Effector memory CD8-positive, alpha-beta T cell (primary cell): Measurements from ENCODE around the gene KIAA1191.
"Not testable (repeated sequence)": the region's sequence is repeated elsewhere in the genome, so short reads cannot be mapped to it uniquely, and the experiment has no call there.

Source experiments
- ATAC-seq: fragments of 150-1000 bp; cut with Tn5 transposase; replicated peaks from 2 replicates; pipeline ENCODE4 v1.10.0; 2021; ENCODE audit warnings: mild to moderate bottlenecking, moderate library complexity
- DNase-seq, 3 experiments: peaks; one replicate each; pipeline ENCODE4 v3.0.0; 2021
- H3K27ac Mint-ChIP-seq, 2 donors: one replicate each; pipeline ENCODE4 v1.8.0; 2022; ENCODE audit warnings: mild to moderate bottlenecking in 2 of 2, mixed read lengths in 2 of 2, moderate library complexity in 2 of 2
- H3K27me3 Mint-ChIP-seq, 2 donors: one replicate each; pipeline ENCODE4 v1.8.0; 2022; ENCODE audit warnings: mixed read lengths in 2 of 2
- H3K36me3 Mint-ChIP-seq: one replicate; pipeline ENCODE4 v1.8.0; 2022; ENCODE audit warnings: mild to moderate bottlenecking, moderate library complexity, mixed read lengths; ENCODE audit not compliant: insufficient read depth
- H3K4me1 Mint-ChIP-seq, 2 donors: one replicate each; pipeline ENCODE4 v1.8.0; 2022; ENCODE audit warnings: low read depth in 2 of 2, mixed read lengths in 2 of 2
- H3K4me3 Mint-ChIP-seq, 2 donors: one replicate each; pipeline ENCODE4 v1.8.0; 2022; ENCODE audit warnings: mild to moderate bottlenecking in 2 of 2, mixed read lengths in 2 of 2, moderate library complexity in 2 of 2
- H3K9me3 Mint-ChIP-seq, 2 donors: one replicate each; pipeline ENCODE4 v1.8.0; 2022; ENCODE audit warnings: mixed read lengths in 2 of 2
- total RNA-seq, 9 experiments: gene quantifications; one replicate each; lab custom pipeline; 2026; lab: John Stamatoyannopoulos, UW

Gene KIAA1191
- total RNA-seq: 55.8 to 89.8 (median 75.9) reads per million in 9 experiments

GRCh38 chr5:176361437-176362232, at the start of gene KIAA1191:
TSS of gene KIAA1191 (minus strand) at chr5:176361764. CDS start at chr5:176359508, 2,256 bp downstream.
- H3K4me3 Mint-ChIP-seq: peak within 1 kb of the TSS; percentile 93 to 94
- H3K36me3 Mint-ChIP-seq: peaks cover 46% of the 10 kb centered on the region
- no peaks in the 10 kb centered on the region for H3K27me3 Mint-ChIP-seq

GRCh38 chr5:176410486-176411180, 49.1 kb upstream of the KIAA1191 start:
- Mint-ChIP-seq H3K4me3 (no peak overlapping the region), H3K36me3 (peaks cover 58% of the 10 kb centered on the region), H3K27ac (peak overlapping the region in 1 of 2 donors; percentile 36), H3K27me3 (no peaks in the 10 kb centered on the region), H3K4me1 (peaks cover 33 to 37% of the 10 kb centered on the region in 2 donors), H3K9me3 (no peaks in the 10 kb centered on the region)
- no peak for ATAC-seq
- no peak for DNase-seq

More at GRCh38 chr5:176361437-176362232, at the start of gene KIAA1191:
- DNase-seq (peak; percentile 90 to 94 (median 92)), ATAC-seq (peak; percentile 88)
- H3K9me3 Mint-ChIP-seq: no peaks in the 10 kb centered on the region
- peaks cover 22% of the 10 kb centered on the region in 2 donors for H3K4me1 Mint-ChIP-seq
- peak within 1 kb of the TSS; percentile 85 to 94 for H3K27ac Mint-ChIP-seq

- Mint-ChIP-seq H3K27ac (no peak overlapping the region), H3K4me3 (no peak overlapping the region), H3K36me3 (peaks cover 52% of the 10 kb centered on the region), H3K4me1 (peaks cover 24 to 29% of the 10 kb centered on the region in 2 donors), H3K9me3 (no peaks in the 10 kb centered on the region), H3K27me3 (no peaks in the 10 kb centered on the region)
- DNase-seq (no peak), ATAC-seq (no peak)
Measured at GRCh38 chr5:176409765-176410164, 48.2 kb upstream of the KIAA1191 start.

GRCh38 chr5:176408590-176408989, 47.0 kb upstream of the KIAA1191 start:
- Mint-ChIP-seq H3K4me3 (no peak overlapping the region), H3K27me3 (no peaks in the 10 kb centered on the region), H3K27ac (no peak overlapping the region), H3K4me1 (peaks cover 13 to 19% of the 10 kb centered on the region in 2 donors), H3K9me3 (no peaks in the 10 kb centered on the region), H3K36me3 (peaks cover 52% of the 10 kb centered on the region)
- no peak for DNase-seq
- no peak for ATAC-seq

- ATAC-seq, DNase-seq, H3K27me3 Mint-ChIP-seq, H3K4me3 Mint-ChIP-seq, H3K9me3 Mint-ChIP-seq, H3K27ac Mint-ChIP-seq: not testable (repeated sequence)
- peaks cover 12 to 19% of the 10 kb centered on the region in 2 donors for H3K4me1 Mint-ChIP-seq
- peaks cover 56% of the 10 kb centered on the region for H3K36me3 Mint-ChIP-seq
Measured at GRCh38 chr5:176408252-176408573, 46.6 kb upstream of the KIAA1191 start.

GRCh38 chr5:176407456-176408251, 46.1 kb upstream of the KIAA1191 start:
- peaks cover 53% of the 10 kb centered on the region for H3K36me3 Mint-ChIP-seq

GRCh38 chr5:176406436-176407052, 45.0 kb upstream of the KIAA1191 start:
- Mint-ChIP-seq H3K9me3 (no peaks in the 10 kb centered on the region), H3K27me3 (no peaks in the 10 kb centered on the region), H3K4me3 (no peak overlapping the region), H3K4me1 (peaks cover 12 to 13% of the 10 kb centered on the region in 2 donors), H3K27ac (peak overlapping the region in 1 of 2 donors; percentile 30), H3K36me3 (peaks cover 52% of the 10 kb centered on the region)
- no peak for ATAC-seq
- DNase-seq: no peak

More at GRCh38 chr5:176407456-176408251, 46.1 kb upstream of the KIAA1191 start:
- Mint-ChIP-seq H3K27me3 (no peaks in the 10 kb centered on the region), H3K27ac (no peak overlapping the region), H3K4me3 (no peak overlapping the region), H3K4me1 (peaks cover 13 to 15% of the 10 kb centered on the region in 2 donors), H3K9me3 (no peaks in the 10 kb centered on the region)
- DNase-seq (no peak), ATAC-seq (no peak)

- DNase-seq (no peak), ATAC-seq (no peak)
- peaks cover 5 to 6% of the 10 kb centered on the region in 2 donors for H3K4me1 Mint-ChIP-seq
- H3K36me3 Mint-ChIP-seq: peaks cover 48% of the 10 kb centered on the region
- H3K27me3 Mint-ChIP-seq: no peaks in the 10 kb centered on the region
- no peak overlapping the region for H3K4me3 Mint-ChIP-seq
- no peaks in the 10 kb centered on the region for H3K9me3 Mint-ChIP-seq
- peak overlapping the region; percentile 30 to 77 for H3K27ac Mint-ChIP-seq
Measured at GRCh38 chr5:176405656-176406435, 44.3 kb upstream of the KIAA1191 start.

- H3K4me3 Mint-ChIP-seq: no peak overlapping the region
- H3K27me3 Mint-ChIP-seq: no peaks in the 10 kb centered on the region
- no peaks in the 10 kb centered on the region for H3K9me3 Mint-ChIP-seq
- peak overlapping the region in 1 of 2 donors; percentile 52 for H3K27ac Mint-ChIP-seq
- peaks cover 46% of the 10 kb centered on the region for H3K36me3 Mint-ChIP-seq
- DNase-seq: no peak
- peaks cover 5 to 10% of the 10 kb centered on the region in 2 donors for H3K4me1 Mint-ChIP-seq
- no peak for ATAC-seq
Measured at GRCh38 chr5:176401281-176402205, 40.0 kb upstream of the KIAA1191 start.

- Mint-ChIP-seq H3K27ac (peak overlapping the region in 1 of 2 donors; percentile 39), H3K4me1 (peaks cover 5 to 14% of the 10 kb centered on the region in 2 donors), H3K36me3 (peaks cover 45% of the 10 kb centered on the region), H3K4me3 (no peak overlapping the region), H3K9me3 (no peaks in the 10 kb centered on the region), H3K27me3 (no peaks in the 10 kb centered on the region)
- no peak for ATAC-seq
- no peak for DNase-seq
Measured at GRCh38 chr5:176400382-176401156, 39.0 kb upstream of the KIAA1191 start.
